A673 (cell line): ENCODE measurements around the gene RABIF. TPM values are rescaled to one million over a fixed set of nuclear protein-coding genes. Genes with fewer than 3 reads are reported as not detected.
"Not testable (repeated sequence)": the region's sequence is repeated elsewhere in the genome, so short reads cannot be mapped to it uniquely, and the experiment has no call there.

Experiments used
- BruUV-seq: library from RNA; stranded (reverse); fragments of 400-500 nt; replicated peaks from 2 replicates; lab custom pipeline; 2021; lab: Mats Ljungman, UMichigan
- CTCF ChIA-PET: fragments of 300-600 bp; sonication (Branson Sonifier 250); formaldehyde crosslinking; loops from one replicate; lab custom pipeline; 2022; ENCODE audit warnings: antibody characterized with exemption; lab: Charles Lee
- POLR2A ChIA-PET: fragments of 300-600 bp; sonication (Branson Sonifier 250); formaldehyde crosslinking; loops from one replicate; lab custom pipeline; 2022; ENCODE audit warnings: antibody characterized with exemption; ENCODE audit not compliant: low non-redundant PET; lab: Charles Lee
- DNase-seq: peaks from one replicate; pipeline ENCODE4 v3.0.0-alpha.2; 2015; ENCODE audit warnings: low spot score
- H3K27ac ChIP-seq: fragments of 200-600 bp; sonication (generic); 2 replicates; pipeline ENCODE4 v1.5.1; 2016; ENCODE audit warnings: mixed run types, low read depth, mild to moderate bottlenecking, mixed read lengths, antibody characterized with exemption, low read length; ENCODE audit not compliant: poor library complexity, severe bottlenecking
- H3K27me3 ChIP-seq: fragments of 200-600 bp; sonication (generic); replicated peaks from 2 replicates; pipeline ENCODE4 v1.6.1; 2017; ENCODE audit warnings: mixed run types, low read depth, mild to moderate bottlenecking, mixed read lengths, antibody characterized with exemption, low read length; ENCODE audit not compliant: insufficient read depth, poor library complexity
- H3K36me3 ChIP-seq: fragments of 200-600 bp; sonication (generic); 2 replicates; pipeline ENCODE4 v1.6.1; 2016; ENCODE audit warnings: mixed run types, mild to moderate bottlenecking, mixed read lengths, antibody characterized with exemption, low read length; ENCODE audit not compliant: insufficient read depth, poor library complexity, severe bottlenecking
- H3K4me1 ChIP-seq: fragments of 200-600 bp; sonication (generic); 2 replicates; pipeline ENCODE4 v1.6.1; 2017; ENCODE audit warnings: mixed run types, mild to moderate bottlenecking, mixed read lengths, antibody characterized with exemption, low read length; ENCODE audit not compliant: insufficient read depth, poor library complexity, severe bottlenecking
- H3K4me3 ChIP-seq: fragments of 200-600 bp; sonication (generic); 2 replicates; pipeline ENCODE4 v1.5.1; 2016; ENCODE audit warnings: low read depth, mixed run types, mild to moderate bottlenecking, mixed read lengths, low read length; ENCODE audit not compliant: poor library complexity, severe bottlenecking
- H3K9me3 ChIP-seq: fragments of 200-600 bp; sonication (generic); 2 replicates; pipeline ENCODE4 v1.6.1; 2016; ENCODE audit warnings: mixed run types, low read depth, mild to moderate bottlenecking, mixed read lengths, antibody characterized with exemption, low read length; ENCODE audit not compliant: poor library complexity, severe bottlenecking
- EZH2 ChIP-seq: fragments of 200-600 bp; sonication (generic); IDR thresholded peaks from 2 replicates; pipeline ENCODE4 v1.6.1; 2017; ENCODE audit warnings: borderline replicate concordance, low read depth, mild to moderate bottlenecking, mixed read lengths, antibody characterized with exemption, low read length; ENCODE audit not compliant: poor library complexity, severe bottlenecking
- intact Hi-C: fragments of 100-400 bp; cut with micrococcal nuclease; formaldehyde crosslinking; loops from one replicate; pipeline ENCODE4 v1.10.0; 2022; ENCODE audit not compliant: unreplicated experiment
- total RNA-seq: library from RNA; stranded (reverse); gene quantifications from 2 replicates; pipeline ENCODE4 v1.2.3, GENCODE V29; 2021
- TF ChIP-seq, protein P1 (sequence below): fragments of 300-800, 200-600 bp; sonication (generic); conservative IDR thresholded peaks from 2 replicates; pipeline ENCODE4 v1.5.1; 2017; ENCODE audit warnings: low read depth, mild to moderate bottlenecking, antibody characterized with exemption, low read length, moderate library complexity, mixed read lengths

RABIF gene
- total RNA-seq, 1 experiment from 2014 or later: 12.2 TPM

DNA sequence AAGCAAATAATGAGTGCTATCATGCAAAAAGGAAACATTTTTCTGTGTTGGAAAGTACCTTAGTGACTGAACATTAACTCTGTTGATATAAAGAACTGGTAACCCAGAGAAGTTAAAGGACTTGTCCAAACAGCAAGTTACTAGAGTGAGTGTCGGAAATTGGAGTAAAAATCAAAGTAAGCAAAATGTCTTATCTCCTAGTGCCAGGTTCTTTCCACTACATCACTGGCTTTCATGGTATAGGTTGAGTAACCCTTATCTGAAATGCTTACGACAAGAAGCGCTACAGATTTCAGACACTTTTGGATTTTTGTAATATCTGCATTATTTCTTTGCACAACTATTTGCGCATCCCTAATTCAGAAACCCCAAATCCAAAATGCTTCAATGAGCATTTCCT, 16.4 kb upstream of the RABIF start:
- intact Hi-C loops: no loop called here
- DNase-seq: no peak
- H3K4me3 ChIP-seq: no peak overlapping the region
- POLR2A ChIA-PET: no interaction called here
- BruUV-seq: no TSS peak
- peaks cover 19% of the 10 kb centered on the region for H3K36me3 ChIP-seq
- H3K4me1 ChIP-seq: no peaks in the 10 kb centered on the region
- no peaks in the 10 kb centered on the region for H3K27me3 ChIP-seq
- CTCF ChIA-PET: no interaction called here
- TF ChIP-seq EZH2: no peak
- TF ChIP-seq, protein P1, sequence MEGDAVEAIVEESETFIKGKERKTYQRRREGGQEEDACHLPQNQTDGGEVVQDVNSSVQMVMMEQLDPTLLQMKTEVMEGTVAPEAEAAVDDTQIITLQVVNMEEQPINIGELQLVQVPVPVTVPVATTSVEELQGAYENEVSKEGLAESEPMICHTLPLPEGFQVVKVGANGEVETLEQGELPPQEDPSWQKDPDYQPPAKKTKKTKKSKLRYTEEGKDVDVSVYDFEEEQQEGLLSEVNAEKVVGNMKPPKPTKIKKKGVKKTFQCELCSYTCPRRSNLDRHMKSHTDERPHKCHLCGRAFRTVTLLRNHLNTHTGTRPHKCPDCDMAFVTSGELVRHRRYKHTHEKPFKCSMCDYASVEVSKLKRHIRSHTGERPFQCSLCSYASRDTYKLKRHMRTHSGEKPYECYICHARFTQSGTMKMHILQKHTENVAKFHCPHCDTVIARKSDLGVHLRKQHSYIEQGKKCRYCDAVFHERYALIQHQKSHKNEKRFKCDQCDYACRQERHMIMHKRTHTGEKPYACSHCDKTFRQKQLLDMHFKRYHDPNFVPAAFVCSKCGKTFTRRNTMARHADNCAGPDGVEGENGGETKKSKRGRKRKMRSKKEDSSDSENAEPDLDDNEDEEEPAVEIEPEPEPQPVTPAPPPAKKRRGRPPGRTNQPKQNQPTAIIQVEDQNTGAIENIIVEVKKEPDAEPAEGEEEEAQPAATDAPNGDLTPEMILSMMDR: no peak
- H3K9me3 ChIP-seq: no peaks in the 10 kb centered on the region
- H3K27ac ChIP-seq: no peak overlapping the region

DNA sequence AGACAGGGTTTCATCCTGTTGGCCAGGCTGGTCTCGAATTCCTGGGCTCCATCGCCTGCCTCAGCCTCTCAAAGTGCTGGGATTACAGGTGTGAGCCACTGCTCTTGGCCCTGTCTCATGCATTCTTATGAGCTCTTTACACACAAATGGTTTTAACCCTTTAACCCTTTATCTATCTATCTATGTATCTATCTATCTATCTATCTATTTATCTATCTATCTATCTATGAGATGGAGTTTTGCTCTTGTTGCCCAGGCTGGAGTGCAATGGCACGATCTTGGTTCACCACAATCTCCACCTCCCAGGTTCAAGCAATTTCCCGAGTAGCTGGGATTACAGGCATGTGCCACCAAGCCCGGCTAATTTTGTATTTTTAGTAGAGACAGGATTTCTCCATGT, 14.9 kb upstream of the RABIF start:
- BruUV-seq, H3K9me3 ChIP-seq, H3K27ac ChIP-seq, H3K27me3 ChIP-seq, intact Hi-C loops, H3K4me1 ChIP-seq, H3K4me3 ChIP-seq, DNase-seq, POLR2A ChIA-PET, CTCF ChIA-PET: not testable (repeated sequence)
- peaks cover 14% of the 10 kb centered on the region for H3K36me3 ChIP-seq

DNA sequence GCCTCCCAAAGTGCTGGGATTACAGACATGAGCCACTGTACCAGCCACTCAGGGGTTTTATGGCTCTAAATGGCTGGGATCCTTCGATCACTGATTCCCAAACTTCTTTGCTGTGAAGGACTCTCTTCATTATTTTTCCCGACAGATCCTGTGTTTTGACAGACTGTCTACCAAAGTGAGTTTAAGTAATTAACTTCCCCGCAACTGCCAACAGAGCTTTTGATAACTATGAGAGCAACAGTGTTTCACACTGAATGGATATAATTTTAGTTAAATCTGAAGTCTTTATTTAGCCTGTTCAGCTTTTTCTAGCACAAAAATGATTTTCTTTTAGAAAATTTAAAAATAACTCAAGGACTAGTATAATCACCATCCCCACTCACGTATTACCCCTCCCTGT, 12.6 kb upstream of the RABIF start:
- no peak overlapping the region for H3K27ac ChIP-seq
- H3K4me3 ChIP-seq: no peak overlapping the region
- no peaks in the 10 kb centered on the region for H3K9me3 ChIP-seq
- TF ChIP-seq EZH2: no peak
- TF ChIP-seq, protein P1: no peak
- no peaks in the 10 kb centered on the region for H3K27me3 ChIP-seq
- DNase-seq: no peak
- H3K4me1 ChIP-seq: no peaks in the 10 kb centered on the region
- intact Hi-C loops: no loop called here
- ChIA-PET POLR2A (no interaction called here), CTCF (interaction anchor here (0.6 kb wide), 1 partner anchor 1843 kb away, joined by 4 read pairs; no protein-coding TSS in a partner anchor)
- no TSS peak for BruUV-seq
- peaks cover 2% of the 10 kb centered on the region for H3K36me3 ChIP-seq

DNA sequence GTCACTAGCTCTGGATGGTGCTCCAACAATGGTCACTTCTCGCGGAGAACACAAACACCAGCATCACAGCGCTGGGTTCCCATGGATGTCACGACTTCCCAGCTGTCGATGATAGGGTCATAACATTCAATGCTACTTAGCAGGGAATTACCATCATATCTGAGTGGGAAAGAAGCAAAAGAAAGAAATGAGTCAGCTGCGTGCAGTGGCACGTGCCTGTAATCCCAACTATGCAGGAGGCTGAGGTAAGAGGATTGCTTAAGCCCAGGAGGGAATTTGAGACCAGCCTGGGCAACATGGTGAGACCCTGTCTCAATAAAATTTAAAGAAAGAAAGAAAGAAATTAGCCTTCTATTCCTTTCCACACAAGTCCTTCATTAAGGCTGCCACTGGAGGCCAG, 3.6 kb upstream of the RABIF start:
- POLR2A ChIA-PET: no interaction called here
- intact Hi-C loops: no loop called here
- H3K27me3 ChIP-seq: no peaks in the 10 kb centered on the region
- no peak overlapping the region for H3K27ac ChIP-seq
- TF ChIP-seq EZH2: no peak
- no peaks in the 10 kb centered on the region for H3K9me3 ChIP-seq
- H3K4me3 ChIP-seq: no peak overlapping the region
- H3K4me1 ChIP-seq: no peaks in the 10 kb centered on the region
- DNase-seq: no peak
- peaks cover 27% of the 10 kb centered on the region for H3K36me3 ChIP-seq
- no TSS peak for BruUV-seq
- CTCF ChIA-PET: no interaction called here
